HFF-Myc (cell line): ENCODE results near the gene CD300LG.

Experiments
- DNase-seq: peaks from one replicate; pipeline ENCODE4 v3.0.0-alpha.2; 2011; ENCODE audit warnings: low read depth; ENCODE audit errors: extremely low read depth
- H3K4me3 ChIP-seq: replicated peaks from 2 replicates; pipeline ENCODE4 v1.5.1; 2011; ENCODE audit warnings: low read depth, mild to moderate bottlenecking, control low read depth, low read length
- TF ChIP-seq, protein P1 (sequence below): IDR thresholded peaks from 2 replicates; pipeline ENCODE4 v1.5.1; 2012; ENCODE audit warnings: mild to moderate bottlenecking, low read depth, low read length, control low read depth; ENCODE audit errors: missing control alignments

CD300LG gene

GRCh38 chr17:43857141-43857540 is 10.2 kb downstream of the CD300LG start:
- no peak overlapping the region for H3K4me3 ChIP-seq
- no peak for DNase-seq
- TF ChIP-seq, protein P1, sequence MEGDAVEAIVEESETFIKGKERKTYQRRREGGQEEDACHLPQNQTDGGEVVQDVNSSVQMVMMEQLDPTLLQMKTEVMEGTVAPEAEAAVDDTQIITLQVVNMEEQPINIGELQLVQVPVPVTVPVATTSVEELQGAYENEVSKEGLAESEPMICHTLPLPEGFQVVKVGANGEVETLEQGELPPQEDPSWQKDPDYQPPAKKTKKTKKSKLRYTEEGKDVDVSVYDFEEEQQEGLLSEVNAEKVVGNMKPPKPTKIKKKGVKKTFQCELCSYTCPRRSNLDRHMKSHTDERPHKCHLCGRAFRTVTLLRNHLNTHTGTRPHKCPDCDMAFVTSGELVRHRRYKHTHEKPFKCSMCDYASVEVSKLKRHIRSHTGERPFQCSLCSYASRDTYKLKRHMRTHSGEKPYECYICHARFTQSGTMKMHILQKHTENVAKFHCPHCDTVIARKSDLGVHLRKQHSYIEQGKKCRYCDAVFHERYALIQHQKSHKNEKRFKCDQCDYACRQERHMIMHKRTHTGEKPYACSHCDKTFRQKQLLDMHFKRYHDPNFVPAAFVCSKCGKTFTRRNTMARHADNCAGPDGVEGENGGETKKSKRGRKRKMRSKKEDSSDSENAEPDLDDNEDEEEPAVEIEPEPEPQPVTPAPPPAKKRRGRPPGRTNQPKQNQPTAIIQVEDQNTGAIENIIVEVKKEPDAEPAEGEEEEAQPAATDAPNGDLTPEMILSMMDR, result no peak

GRCh38 chr17:43857957-43858600 is 11.1 kb downstream of the CD300LG start:
- TF ChIP-seq, protein P1, result no peak
- H3K4me3 ChIP-seq, result no peak overlapping the region
- no peak for DNase-seq

GRCh38 chr17:43860077-43860725 is 13.2 kb downstream of the CD300LG start:
- TF ChIP-seq, protein P1, result no peak
- DNase-seq, result no peak

DNA sequence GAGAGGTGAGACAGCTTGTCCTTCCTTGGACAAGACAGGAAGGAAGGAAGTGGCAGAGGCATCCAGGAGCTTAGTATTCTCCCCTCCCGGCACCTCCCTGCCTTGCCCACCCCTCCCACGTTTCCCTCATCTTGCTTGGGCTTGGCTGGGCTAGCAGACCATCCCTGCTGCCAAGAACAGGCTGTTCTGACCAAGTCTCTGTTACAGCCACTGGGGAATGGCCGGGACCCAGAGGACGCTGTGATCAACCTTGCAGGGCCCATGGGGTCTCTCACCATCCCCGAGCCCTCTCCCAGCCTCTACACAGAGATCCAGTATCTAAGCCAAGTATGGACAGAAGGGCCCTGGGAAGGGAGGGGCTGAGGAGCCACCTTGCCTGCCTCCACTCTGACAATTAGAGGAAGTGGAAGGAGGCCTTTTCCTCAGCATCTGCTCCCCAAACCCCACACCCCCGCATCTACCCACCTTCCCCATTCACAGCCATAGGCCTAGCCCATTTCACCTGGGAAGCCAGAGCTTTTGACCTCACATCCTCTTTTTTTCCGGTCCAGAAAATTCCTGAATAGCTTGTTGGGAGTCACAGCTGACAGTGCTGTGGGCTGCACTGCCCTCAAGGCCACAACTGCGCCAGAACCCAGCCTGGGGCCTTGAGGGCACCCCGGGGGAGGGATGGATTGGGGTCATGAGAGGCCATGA is 14.1 kb downstream of the CD300LG start:
- DNase-seq, result no peak
- no peak overlapping the region for H3K4me3 ChIP-seq
- TF ChIP-seq, protein P1, result no peak

More at GRCh38 chr17:43860077-43860725, 13.2 kb downstream of the CD300LG start:
- no peak overlapping the region for H3K4me3 ChIP-seq

DNA sequence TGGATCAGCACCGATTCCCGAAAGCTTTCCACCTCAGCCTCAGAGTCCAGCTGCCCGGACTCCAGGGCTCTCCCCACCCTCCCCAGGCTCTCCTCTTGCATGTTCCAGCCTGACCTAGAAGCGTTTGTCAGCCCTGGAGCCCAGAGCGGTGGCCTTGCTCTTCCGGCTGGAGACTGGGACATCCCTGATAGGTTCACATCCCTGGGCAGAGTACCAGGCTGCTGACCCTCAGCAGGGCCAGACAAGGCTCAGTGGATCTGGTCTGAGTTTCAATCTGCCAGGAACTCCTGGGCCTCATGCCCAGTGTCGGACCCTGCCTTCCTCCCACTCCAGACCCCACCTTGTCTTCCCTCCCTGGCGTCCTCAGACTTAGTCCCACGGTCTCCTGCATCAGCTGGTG is 15.0 kb downstream of the CD300LG start:
- TF ChIP-seq, protein P1, result no peak
- H3K4me3 ChIP-seq, result no peak overlapping the region
- no peak for DNase-seq

DNA sequence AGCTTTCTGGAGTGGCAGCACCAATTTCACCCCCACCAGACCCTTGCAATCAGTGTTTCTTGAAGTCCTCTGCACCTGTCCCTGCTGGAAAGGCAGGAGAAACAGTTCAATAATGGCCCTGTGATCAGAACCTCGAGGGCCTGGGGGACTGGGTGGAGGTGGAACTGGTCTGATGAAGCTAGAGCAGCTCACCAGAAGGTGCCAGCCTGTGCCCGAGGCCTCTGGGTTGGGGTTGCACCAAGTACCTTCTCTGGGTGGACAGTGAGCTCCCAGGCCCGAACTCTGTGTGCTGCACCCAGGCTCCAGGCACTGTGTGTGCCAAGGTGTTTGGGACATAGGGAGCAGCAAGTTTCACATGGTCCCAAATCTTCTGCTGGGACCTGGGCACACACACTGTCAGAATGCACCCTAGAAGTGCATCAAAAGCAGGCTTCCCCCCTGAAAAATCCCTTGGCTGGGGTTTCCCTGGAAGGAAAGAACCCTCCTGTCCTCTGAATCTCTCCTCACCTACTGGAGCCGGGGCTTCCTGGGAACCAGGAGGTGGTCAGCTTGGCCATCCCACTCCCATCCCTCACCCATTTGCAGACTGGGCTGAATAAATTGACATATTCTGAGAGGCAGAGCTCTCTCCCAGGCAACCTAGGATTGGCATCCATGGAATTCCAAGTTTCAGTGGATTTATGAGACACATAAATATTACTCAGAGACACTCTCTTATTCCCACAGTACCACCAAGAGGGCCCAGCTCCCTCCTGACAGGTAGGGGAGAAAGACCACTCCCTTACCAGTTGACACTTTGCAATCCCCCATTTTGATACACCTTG is 17.4 kb downstream of the CD300LG start:
- H3K4me3 ChIP-seq, result no peak overlapping the region
- TF ChIP-seq, protein P1, result no peak
- DNase-seq, result no peak
